Vagina (tissue), 2 donors: ENCODE results near the gene APP.

Source experiments
- POLR2A ChIP-seq, 2 donors: fragments of 450-650 bp; IDR thresholded peaks; one replicate each; pipeline ENCODE4 v1.6.1; 2017; ENCODE audit warnings: antibody characterized with exemption in 2 of 2, mild to moderate bottlenecking in 2 of 2, moderate library complexity in 2 of 2
- POLR2AphosphoS5 ChIP-seq, 2 donors: sonication (generic); formaldehyde crosslinking; IDR thresholded peaks; one replicate each; pipeline ENCODE4 v1.9.0; 2017; ENCODE audit warnings: antibody characterized with exemption in 2 of 2, mild to moderate bottlenecking in 2 of 2, low read depth in 1 of 2; ENCODE audit not compliant: insufficient read depth in 1 of 2

DNA sequence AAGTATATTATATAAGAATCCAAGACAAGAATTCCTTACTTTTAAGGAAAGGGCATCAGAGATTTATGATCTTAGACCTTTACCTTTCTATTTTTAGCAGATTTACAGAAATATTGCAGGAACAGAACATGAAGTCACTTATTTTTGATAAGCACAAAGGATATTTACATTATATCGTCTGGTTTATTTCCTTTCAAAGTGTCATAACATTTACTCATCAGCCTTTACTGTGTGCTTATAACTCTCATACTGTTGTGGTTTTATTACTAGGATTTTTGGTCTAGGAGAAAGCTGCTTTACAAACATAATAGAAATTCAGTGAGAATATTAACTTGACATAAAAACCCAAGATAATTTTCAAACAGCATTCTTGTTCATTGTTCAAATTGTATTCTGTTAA is 47.6 kb downstream of the APP start:
- TF ChIP-seq POLR2AphosphoS5 (IDR thresholded peaks at IDR 0.05; ENCODE audit: insufficient read depth in 1 of 2, low read depth in 1 of 2) (no peak), POLR2A (IDR thresholded peaks at IDR 0.05) (no peak)
